Nephron progenitor cell (in vitro differentiated cells): ENCODE measurements around the gene PPIA.

Experiments used
- DNase-seq: peaks from one replicate; pipeline ENCODE4 v3.0.0; 2021
- H3K27ac Mint-ChIP-seq: 2 replicates; pipeline ENCODE4 v1.8.0; 2021; ENCODE audit warnings: mild to moderate bottlenecking, moderate library complexity, mixed read lengths
- H3K27me3 Mint-ChIP-seq: 2 replicates; pipeline ENCODE4 v1.8.0; 2021; ENCODE audit warnings: mild to moderate bottlenecking, low read depth, mixed read lengths; ENCODE audit not compliant: poor library complexity
- H3K36me3 Mint-ChIP-seq: 2 replicates; pipeline ENCODE4 v1.8.0; 2021; ENCODE audit warnings: low read depth, mixed read lengths
- H3K4me1 Mint-ChIP-seq: 2 replicates; pipeline ENCODE4 v1.8.0; 2021; ENCODE audit warnings: mixed read lengths
- H3K4me3 Mint-ChIP-seq: 2 replicates; pipeline ENCODE4 v1.8.0; 2021; ENCODE audit warnings: mild to moderate bottlenecking, moderate library complexity, mixed read lengths
- H3K9me3 Mint-ChIP-seq: 2 replicates; pipeline ENCODE4 v1.8.0; 2021; ENCODE audit warnings: mild to moderate bottlenecking, moderate library complexity, mixed read lengths
- CTCF ChIP-seq: fragments of 200-600 bp; sonication (generic); IDR thresholded peaks from 2 replicates; pipeline ENCODE4 v1.5.0; 2021; ENCODE audit warnings: antibody characterized with exemption

Gene PPIA

DNA sequence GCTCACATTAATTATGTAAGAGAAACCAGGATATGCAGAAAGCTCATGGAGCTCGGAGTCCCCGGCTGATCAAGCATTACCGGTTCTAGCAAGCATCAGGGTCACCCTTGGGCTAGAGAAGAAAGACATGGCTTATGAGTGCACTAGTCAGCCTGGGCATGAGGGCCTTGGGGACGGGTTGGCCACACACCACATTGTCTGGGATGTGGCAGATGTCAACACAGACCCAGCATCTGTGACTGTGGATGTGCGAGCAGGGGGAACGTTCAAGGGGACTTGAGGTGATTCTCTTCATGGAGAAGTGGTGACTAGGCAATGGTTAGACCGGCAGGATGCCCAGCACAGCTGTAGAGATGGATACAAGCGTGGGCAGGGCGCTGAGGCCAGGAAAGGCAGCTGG lies 34.2 kb upstream of the PPIA start:
- Mint-ChIP-seq H3K36me3 (peaks cover 33% of the 10 kb centered on the region), H3K27me3 (peaks cover 3% of the 10 kb centered on the region), H3K4me3 (no peak overlapping the region), H3K27ac (no peak overlapping the region), H3K9me3 (no peaks in the 10 kb centered on the region), H3K4me1 (peaks cover 6% of the 10 kb centered on the region)
- no peak for DNase-seq
- TF ChIP-seq CTCF, result no peak

- DNase-seq, result no peak
- Mint-ChIP-seq H3K27me3 (peaks cover 3% of the 10 kb centered on the region), H3K36me3 (peaks cover 39% of the 10 kb centered on the region), H3K4me1 (peaks cover 12% of the 10 kb centered on the region), H3K4me3 (no peak overlapping the region), H3K27ac (no peak overlapping the region), H3K9me3 (no peaks in the 10 kb centered on the region)
- TF ChIP-seq CTCF, result no peak
Observed at GRCh38 chr7:44762726-44763522, 33.6 kb upstream of the PPIA start.

DNA sequence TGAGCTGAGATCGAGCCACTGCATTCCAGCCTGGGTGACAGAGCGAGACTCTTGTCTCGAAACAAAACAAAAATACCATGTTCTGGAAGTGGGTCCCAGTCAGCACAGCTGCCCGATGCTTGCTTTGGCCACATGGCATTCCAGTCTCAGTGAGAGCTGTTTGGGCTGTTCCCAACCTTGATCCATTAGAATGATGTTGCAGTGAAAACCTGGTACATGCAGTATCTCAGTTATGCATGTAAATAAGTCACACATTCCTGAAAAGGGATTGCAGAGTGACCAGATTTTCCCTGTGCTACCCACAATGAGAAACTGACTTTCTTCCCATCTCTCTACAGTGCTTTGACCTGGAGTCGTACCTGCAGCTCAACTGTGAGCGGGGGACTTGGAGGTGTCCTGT lies 32.4 kb upstream of the PPIA start:
- H3K27ac Mint-ChIP-seq, result peak overlapping the region; percentile 20
- no peak for TF ChIP-seq CTCF
- no peak for DNase-seq

DNA sequence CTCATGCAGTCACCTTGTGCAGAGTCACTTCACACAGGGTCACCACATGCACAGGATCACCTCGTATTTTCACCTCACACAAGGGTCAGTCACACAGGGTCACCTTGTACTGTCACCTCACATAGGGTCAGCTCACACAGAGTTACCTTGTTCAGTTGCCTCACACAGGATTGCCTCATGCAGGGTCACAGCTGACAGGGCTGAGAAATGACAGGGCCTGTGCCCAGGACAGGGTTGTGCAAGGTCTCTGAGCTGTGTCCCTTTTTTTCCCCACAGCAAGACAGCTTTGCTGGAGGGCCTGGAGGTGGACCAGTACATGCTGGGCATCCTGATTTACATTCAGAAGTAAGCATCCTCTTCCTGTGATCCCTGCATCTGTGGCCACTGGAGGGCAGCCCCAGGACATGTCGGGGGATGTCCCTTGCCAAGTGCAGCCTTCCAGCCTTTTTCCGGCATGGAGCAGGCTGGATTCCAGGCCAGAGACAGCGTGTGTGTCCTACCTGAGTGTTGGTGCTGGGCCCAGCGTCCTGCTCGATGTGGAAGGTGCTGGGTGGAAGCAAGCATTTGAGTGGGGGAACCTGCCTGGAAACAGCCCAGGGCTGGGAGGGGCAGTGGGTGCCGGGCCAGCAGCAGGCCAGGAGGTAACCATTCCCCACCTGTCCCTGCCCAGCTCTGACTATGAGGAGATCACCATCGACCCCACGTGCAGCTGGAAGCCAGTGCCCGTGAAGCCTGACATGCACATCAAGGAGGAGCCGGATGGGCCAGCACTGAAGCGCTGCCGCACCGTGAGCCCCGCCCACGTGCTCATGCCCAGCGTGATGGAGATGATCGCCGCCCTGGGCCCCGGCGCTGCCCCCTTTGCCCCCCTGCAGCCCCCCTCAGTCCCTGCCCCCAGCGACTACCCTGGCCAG lies 31.6 kb upstream of the PPIA start:
- no peak overlapping the region for H3K4me3 Mint-ChIP-seq
- peaks cover 5% of the 10 kb centered on the region for H3K27me3 Mint-ChIP-seq
- DNase-seq, result no peak
- no peak overlapping the region for H3K27ac Mint-ChIP-seq
- H3K36me3 Mint-ChIP-seq, result peaks cover 42% of the 10 kb centered on the region
- no peaks in the 10 kb centered on the region for H3K9me3 Mint-ChIP-seq
- H3K4me1 Mint-ChIP-seq, result peaks cover 32% of the 10 kb centered on the region
- TF ChIP-seq CTCF, result no peak

More for the DNA sequence above, 32.4 kb upstream of the PPIA start:
- Mint-ChIP-seq H3K9me3 (no peaks in the 10 kb centered on the region), H3K36me3 (peaks cover 41% of the 10 kb centered on the region), H3K4me3 (no peak overlapping the region), H3K27me3 (peaks cover 4% of the 10 kb centered on the region), H3K4me1 (peaks cover 24% of the 10 kb centered on the region)

DNA sequence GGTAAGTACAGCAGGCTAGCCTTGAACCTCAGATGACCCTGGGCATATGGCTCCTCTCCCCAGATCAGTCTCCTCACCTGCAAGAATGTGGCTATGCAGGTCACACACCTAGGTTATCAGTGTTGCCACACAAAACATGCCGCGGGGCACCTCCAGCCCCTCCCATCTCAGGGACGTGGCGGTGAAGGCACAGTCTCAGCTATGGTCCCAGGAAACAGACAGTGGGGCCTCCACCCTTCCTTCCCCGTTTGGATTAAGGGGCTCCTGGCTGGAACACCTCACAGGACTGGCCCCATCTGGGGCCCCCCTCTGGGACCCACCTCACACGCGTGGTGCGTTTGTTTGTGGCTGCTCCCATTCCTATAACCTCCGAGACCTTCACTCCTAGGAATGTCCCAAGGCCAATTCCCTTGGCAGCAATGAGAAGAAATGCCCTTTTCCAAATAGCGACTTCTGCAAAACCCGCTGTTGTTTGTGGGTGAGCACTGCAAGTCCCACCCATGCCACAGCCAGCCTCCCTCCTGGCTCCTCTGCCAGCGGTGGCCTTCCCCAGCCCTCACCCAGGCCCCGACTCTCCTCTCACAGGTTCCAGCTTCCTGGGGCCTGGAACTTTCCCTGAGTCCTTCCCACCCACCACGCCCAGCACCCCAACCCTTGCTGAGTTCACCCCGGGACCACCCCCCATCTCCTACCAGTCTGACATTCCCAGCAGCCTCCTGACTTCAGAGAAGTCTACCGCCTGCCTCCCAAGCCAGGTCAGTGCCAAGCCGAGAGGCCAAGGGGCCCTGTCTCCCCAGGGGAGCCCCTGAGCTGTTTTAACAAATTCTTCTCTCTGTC lies 30.7 kb upstream of the PPIA start:
- Mint-ChIP-seq H3K9me3 (no peaks in the 10 kb centered on the region), H3K4me3 (no peak overlapping the region), H3K4me1 (peaks cover 36% of the 10 kb centered on the region), H3K36me3 (peaks cover 46% of the 10 kb centered on the region), H3K27ac (no peak overlapping the region), H3K27me3 (peaks cover 7% of the 10 kb centered on the region)
- TF ChIP-seq CTCF, result no peak
- DNase-seq, result no peak
